Measurements from ENCODE around the gene SRPRA. TPM values are rescaled to one million over a fixed set of nuclear protein-coding genes. Genes with fewer than 3 reads are reported as not detected.

Gene SRPRA
- total RNA-seq, 5 donors from 2014 or later (not counting 1 experiment from before 2014, with no cell fraction given): 134 to 176 (median 142) TPM

GRCh38 chr11:126219547-126219946, 49.1 kb downstream of the SRPRA start:
- H3K27ac ChIP-seq (ENCODE audit: low read length): no peak overlapping the region
- no peaks in the 10 kb centered on the region for H3K27me3 ChIP-seq (replicated peaks in 1 of 2; ENCODE audit: control insufficient read depth in 2 of 2, extremely low read depth in 1 of 2, insufficient read depth in 2 of 2, low read length in 1 of 2)
- Mint-ChIP-seq H3K36me3 (peaks cover 6% of the 10 kb centered on the region), H3K27ac (no peak overlapping the region), H3K4me1 (peaks cover 16 to 32% (median 24%) of the 10 kb centered on the region in 3 donors), H3K9me3 (no peaks in the 10 kb centered on the region), H3K4me3 (no peak overlapping the region), H3K27me3 (no peaks in the 10 kb centered on the region)
- no peaks in the 10 kb centered on the region for H3K4me1 ChIP-seq (ENCODE audit: control insufficient read depth in 1 of 2, extremely low read depth in 1 of 2, insufficient read depth in 2 of 2, low read length in 2 of 2)
- CTCF ChIA-PET: interaction anchor here (0.6 to 0.8 kb wide), 2 partner anchors 93 to 651 kb away, joined by 3 to 5 read pairs; no protein-coding TSS in a partner anchor
- no peak overlapping the region for H3K4me3 ChIP-seq (ENCODE audit: control insufficient read depth in 1 of 2, extremely low read depth in 1 of 2, low read length in 1 of 2)
- DNase-seq (no peak), ATAC-seq (replicated peaks in 1 of 4) (no peak)
- POLR2A ChIA-PET: no interaction called here
- WGBS (ENCODE audit: insufficient coverage): 100% methylated on average over 1 of the region's 4 CpGs
- H3K36me3 ChIP-seq (ENCODE audit: control insufficient read depth in 2 of 2, extremely low read depth in 1 of 2, insufficient read depth in 1 of 2, low read length in 1 of 2): no peaks in the 10 kb centered on the region
- no peaks in the 10 kb centered on the region for H3K9me3 ChIP-seq

- H3K9me3 Mint-ChIP-seq: no peaks in the 10 kb centered on the region
- peaks cover 27 to 40% (median 34%) of the 10 kb centered on the region in 3 donors for H3K4me1 Mint-ChIP-seq
- ATAC-seq (replicated peaks in 1 of 4) (no peak), DNase-seq (no peak)
- no peaks in the 10 kb centered on the region for H3K9me3 ChIP-seq
- peaks cover 0 to under 1% of the 10 kb centered on the region in 2 experiments for H3K4me1 ChIP-seq (ENCODE audit: control insufficient read depth in 1 of 2, extremely low read depth in 1 of 2, insufficient read depth in 2 of 2, low read length in 2 of 2)
- ChIA-PET CTCF (interaction anchor here in 1 of 2 donors (1.0 kb wide), 1 partner anchor 16 kb away, joined by 3 read pairs; no protein-coding TSS in a partner anchor), POLR2A (no interaction called here)
- H3K27ac ChIP-seq (ENCODE audit: low read length): no peak overlapping the region
- H3K27ac Mint-ChIP-seq: no peak overlapping the region
- H3K27me3 ChIP-seq (replicated peaks in 1 of 2; ENCODE audit: control insufficient read depth in 2 of 2, extremely low read depth in 1 of 2, insufficient read depth in 2 of 2, low read length in 1 of 2): no peaks in the 10 kb centered on the region
- no CpG with 5 or more reads among the region's 1 CpG for WGBS (ENCODE audit: insufficient coverage)
- no peak overlapping the region for H3K4me3 Mint-ChIP-seq
- no peaks in the 10 kb centered on the region for H3K36me3 ChIP-seq (ENCODE audit: control insufficient read depth in 2 of 2, extremely low read depth in 1 of 2, insufficient read depth in 1 of 2, low read length in 1 of 2)
- no peak overlapping the region for H3K4me3 ChIP-seq (ENCODE audit: control insufficient read depth in 1 of 2, extremely low read depth in 1 of 2, low read length in 1 of 2)
- H3K27me3 Mint-ChIP-seq: no peaks in the 10 kb centered on the region
- H3K36me3 Mint-ChIP-seq: peaks cover 6% of the 10 kb centered on the region
Measured at GRCh38 chr11:126217491-126217890, 51.2 kb downstream of the SRPRA start.

GRCh38 chr11:126216526-126217305, 52.0 kb downstream of the SRPRA start:
- DNase-seq: no peak
- no CpG with 5 or more reads among the region's 6 CpGs for WGBS (ENCODE audit: insufficient coverage)
- POLR2A ChIA-PET: no interaction called here

GRCh38 chr11:126214841-126215240, 53.9 kb downstream of the SRPRA start:
- Histone ChIP-seq H3K27ac (ENCODE audit: low read length) (no peak overlapping the region), H3K9me3 (no peaks in the 10 kb centered on the region), H3K36me3 (ENCODE audit: control insufficient read depth in 2 of 2, extremely low read depth in 1 of 2, insufficient read depth in 1 of 2, low read length in 1 of 2) (no peaks in the 10 kb centered on the region), H3K4me1 (ENCODE audit: control insufficient read depth in 1 of 2, extremely low read depth in 1 of 2, insufficient read depth in 2 of 2, low read length in 2 of 2) (peaks cover 9 to 14% of the 10 kb centered on the region in 2 experiments), H3K4me3 (ENCODE audit: control insufficient read depth in 1 of 2, extremely low read depth in 1 of 2, low read length in 1 of 2) (no peak overlapping the region), H3K27me3 (replicated peaks in 1 of 2; ENCODE audit: control insufficient read depth in 2 of 2, extremely low read depth in 1 of 2, insufficient read depth in 2 of 2, low read length in 1 of 2) (no peaks in the 10 kb centered on the region)
- no peak overlapping the region for H3K27ac Mint-ChIP-seq
- peaks cover 6% of the 10 kb centered on the region for H3K36me3 Mint-ChIP-seq
- ChIA-PET POLR2A (interaction anchor here in 1 of 2 donors (0.6 kb wide), 1 partner anchor 1261 kb away, joined by 8 read pairs; no protein-coding TSS in a partner anchor), CTCF (interaction anchor here (0.6 kb wide), 2 partner anchors 55 to 82 kb away, joined by 4 read pairs; no protein-coding TSS in a partner anchor)
- 67% methylated on average over 1 of the region's 6 CpGs for WGBS (ENCODE audit: insufficient coverage)
- H3K27me3 Mint-ChIP-seq: no peaks in the 10 kb centered on the region
- peaks cover 49 to 55% (median 54%) of the 10 kb centered on the region in 3 donors for H3K4me1 Mint-ChIP-seq
- no peak for ATAC-seq (replicated peaks in 1 of 4)
- H3K4me3 Mint-ChIP-seq: no peak overlapping the region
- no peaks in the 10 kb centered on the region for H3K9me3 Mint-ChIP-seq
- DNase-seq: no peak

More at GRCh38 chr11:126216526-126217305, 52.0 kb downstream of the SRPRA start:
- CTCF ChIA-PET: interaction anchor here in 1 of 2 donors (1.0 kb wide), 1 partner anchor 16 kb away, joined by 3 read pairs; no protein-coding TSS in a partner anchor
- no peaks in the 10 kb centered on the region for H3K36me3 ChIP-seq (ENCODE audit: control insufficient read depth in 2 of 2, extremely low read depth in 1 of 2, insufficient read depth in 1 of 2, low read length in 1 of 2)
- Mint-ChIP-seq H3K27ac (no peak overlapping the region), H3K4me3 (no peak overlapping the region), H3K27me3 (no peaks in the 10 kb centered on the region), H3K36me3 (no peaks in the 10 kb centered on the region), H3K4me1 (peaks cover 33 to 45% (median 41%) of the 10 kb centered on the region in 3 donors), H3K9me3 (no peaks in the 10 kb centered on the region)
- H3K27ac ChIP-seq (ENCODE audit: low read length): no peak overlapping the region
- no peak for ATAC-seq (replicated peaks in 1 of 4)
- H3K9me3 ChIP-seq: no peaks in the 10 kb centered on the region
- H3K27me3 ChIP-seq (replicated peaks in 1 of 2; ENCODE audit: control insufficient read depth in 2 of 2, extremely low read depth in 1 of 2, insufficient read depth in 2 of 2, low read length in 1 of 2): no peaks in the 10 kb centered on the region
- H3K4me3 ChIP-seq (ENCODE audit: control insufficient read depth in 1 of 2, extremely low read depth in 1 of 2, low read length in 1 of 2): no peak overlapping the region
- peaks cover 6 to 7% of the 10 kb centered on the region in 2 experiments for H3K4me1 ChIP-seq (ENCODE audit: control insufficient read depth in 1 of 2, extremely low read depth in 1 of 2, insufficient read depth in 2 of 2, low read length in 2 of 2)

- ChIA-PET POLR2A (interaction anchor here in 1 of 2 donors (0.7 kb wide), 1 partner anchor 30 kb away, joined by 10 read pairs; no protein-coding TSS in a partner anchor), CTCF (interaction anchor here (0.6 kb wide), 2 partner anchors 55 to 82 kb away, joined by 4 read pairs; no protein-coding TSS in a partner anchor)
- H3K27ac ChIP-seq (ENCODE audit: low read length): no peak overlapping the region
- peaks cover 9 to 14% of the 10 kb centered on the region in 2 experiments for H3K4me1 ChIP-seq (ENCODE audit: control insufficient read depth in 1 of 2, extremely low read depth in 1 of 2, insufficient read depth in 2 of 2, low read length in 2 of 2)
- no CpG with 5 or more reads among the region's 2 CpGs for WGBS (ENCODE audit: insufficient coverage)
- no peaks in the 10 kb centered on the region for H3K9me3 ChIP-seq
- H3K27me3 ChIP-seq (replicated peaks in 1 of 2; ENCODE audit: control insufficient read depth in 2 of 2, extremely low read depth in 1 of 2, insufficient read depth in 2 of 2, low read length in 1 of 2): no peaks in the 10 kb centered on the region
- Mint-ChIP-seq H3K27ac (no peak overlapping the region), H3K4me3 (no peak overlapping the region), H3K9me3 (no peaks in the 10 kb centered on the region), H3K4me1 (peaks cover 50 to 55% (median 54%) of the 10 kb centered on the region in 3 donors), H3K27me3 (no peaks in the 10 kb centered on the region), H3K36me3 (peaks cover 8% of the 10 kb centered on the region)
- DNase-seq (no peak), ATAC-seq (replicated peaks in 1 of 4) (no peak)
- H3K36me3 ChIP-seq (ENCODE audit: control insufficient read depth in 2 of 2, extremely low read depth in 1 of 2, insufficient read depth in 1 of 2, low read length in 1 of 2): peaks cover 0 to 3% of the 10 kb centered on the region in 2 donors
- no peak overlapping the region for H3K4me3 ChIP-seq (ENCODE audit: control insufficient read depth in 1 of 2, extremely low read depth in 1 of 2, low read length in 1 of 2)
Measured at GRCh38 chr11:126214441-126214840, 54.3 kb downstream of the SRPRA start.

Measured in T-cell (primary cell).